ENCODE measurements around the gene GPC3. TPM values are rescaled to one million over a fixed set of nuclear protein-coding genes. Genes with fewer than 3 reads are reported as not detected.

The GPC3 gene
- total and polyA plus RNA-seq, 8 donors, result 0.46 to 137 (median 4.4) TPM

DNA sequence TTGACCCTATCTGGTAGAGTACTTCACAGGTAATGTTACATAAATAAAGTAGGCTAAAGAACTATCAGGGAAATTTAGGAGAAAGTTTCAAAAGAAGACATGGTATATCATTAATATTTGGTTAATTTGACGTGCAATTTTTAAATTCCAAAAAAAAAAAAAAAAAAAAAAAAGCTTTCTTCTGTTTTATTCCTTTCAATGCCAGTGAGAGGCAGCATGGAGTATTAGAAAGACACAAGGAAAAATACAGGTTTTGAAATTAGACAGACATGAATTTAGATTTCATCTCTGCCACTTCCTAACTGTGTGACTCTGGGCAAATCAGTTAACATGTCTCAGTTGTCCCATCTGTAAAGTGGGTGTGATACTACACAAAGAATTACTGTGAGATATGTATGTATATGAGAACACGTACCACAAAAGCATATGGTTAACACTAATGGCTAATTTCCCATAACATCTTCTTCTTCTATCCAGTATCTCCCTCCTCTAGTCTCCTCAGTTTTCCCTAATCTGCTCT, 132.5 kb downstream of the GPC3 start:
- Histone ChIP-seq H3K27ac (no peak overlapping the region), H3K4me3 (no peak overlapping the region), H3K27me3 (no peaks in the 10 kb centered on the region), H3K4me1 (no peaks in the 10 kb centered on the region), H3K36me3 (no peaks in the 10 kb centered on the region), H3K9me3 (no peaks in the 10 kb centered on the region)
- TF ChIP-seq, protein P1, sequence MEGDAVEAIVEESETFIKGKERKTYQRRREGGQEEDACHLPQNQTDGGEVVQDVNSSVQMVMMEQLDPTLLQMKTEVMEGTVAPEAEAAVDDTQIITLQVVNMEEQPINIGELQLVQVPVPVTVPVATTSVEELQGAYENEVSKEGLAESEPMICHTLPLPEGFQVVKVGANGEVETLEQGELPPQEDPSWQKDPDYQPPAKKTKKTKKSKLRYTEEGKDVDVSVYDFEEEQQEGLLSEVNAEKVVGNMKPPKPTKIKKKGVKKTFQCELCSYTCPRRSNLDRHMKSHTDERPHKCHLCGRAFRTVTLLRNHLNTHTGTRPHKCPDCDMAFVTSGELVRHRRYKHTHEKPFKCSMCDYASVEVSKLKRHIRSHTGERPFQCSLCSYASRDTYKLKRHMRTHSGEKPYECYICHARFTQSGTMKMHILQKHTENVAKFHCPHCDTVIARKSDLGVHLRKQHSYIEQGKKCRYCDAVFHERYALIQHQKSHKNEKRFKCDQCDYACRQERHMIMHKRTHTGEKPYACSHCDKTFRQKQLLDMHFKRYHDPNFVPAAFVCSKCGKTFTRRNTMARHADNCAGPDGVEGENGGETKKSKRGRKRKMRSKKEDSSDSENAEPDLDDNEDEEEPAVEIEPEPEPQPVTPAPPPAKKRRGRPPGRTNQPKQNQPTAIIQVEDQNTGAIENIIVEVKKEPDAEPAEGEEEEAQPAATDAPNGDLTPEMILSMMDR (IDR thresholded peaks at IDR 0.05), result no peak
- no peak for TF ChIP-seq POLR2A (IDR thresholded peaks at IDR 0.05)
- no peak for TF ChIP-seq EP300 (IDR thresholded peaks at IDR 0.05)
- TF ChIP-seq POLR2AphosphoS5 (IDR thresholded peaks at IDR 0.05), result no peak
- WGBS, 5 donors, result 56 to 79% (median 69%) methylated on average over 2 of the region's 2 CpGs
- intact Hi-C loops (cut with DNase I; ENCODE audit: low total_unique reads), result no loop called here
- no peak for DNase-seq

DNA sequence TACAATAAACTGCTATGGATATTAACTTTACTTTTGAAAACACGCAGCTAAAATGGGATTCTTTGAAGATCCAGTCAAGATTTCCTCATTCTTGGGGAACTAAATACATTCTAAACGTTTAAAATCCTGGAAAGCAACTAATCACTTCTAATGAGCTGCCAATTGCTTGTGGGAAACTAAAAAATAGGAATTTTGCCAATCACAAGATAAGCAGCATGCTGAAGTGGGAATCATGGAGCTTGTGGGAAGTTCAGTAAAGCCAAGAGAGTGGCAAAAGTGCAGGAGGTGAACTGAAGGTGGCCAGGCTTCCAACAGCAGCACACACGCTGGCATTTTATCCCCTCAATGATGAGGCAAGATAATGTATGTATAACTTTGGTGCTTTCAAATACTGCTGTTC, 133.0 kb downstream of the GPC3 start:
- no peaks in the 10 kb centered on the region for H3K4me1 ChIP-seq
- H3K27me3 ChIP-seq, result no peaks in the 10 kb centered on the region
- no peak for DNase-seq
- no peaks in the 10 kb centered on the region for H3K36me3 ChIP-seq
- 23 to 46% (median 30%) methylated on average over 3 of the region's 3 CpGs for WGBS, 5 donors
- no peaks in the 10 kb centered on the region for H3K9me3 ChIP-seq
- TF ChIP-seq, protein P1 (IDR thresholded peaks at IDR 0.05), result no peak
- TF ChIP-seq POLR2A (IDR thresholded peaks at IDR 0.05) (no peak), POLR2AphosphoS5 (IDR thresholded peaks at IDR 0.05) (no peak), EP300 (IDR thresholded peaks at IDR 0.05) (no peak)
- H3K4me3 ChIP-seq, result no peak overlapping the region
- intact Hi-C loops (cut with DNase I; ENCODE audit: low total_unique reads), result no loop called here
- no peak overlapping the region for H3K27ac ChIP-seq

DNA sequence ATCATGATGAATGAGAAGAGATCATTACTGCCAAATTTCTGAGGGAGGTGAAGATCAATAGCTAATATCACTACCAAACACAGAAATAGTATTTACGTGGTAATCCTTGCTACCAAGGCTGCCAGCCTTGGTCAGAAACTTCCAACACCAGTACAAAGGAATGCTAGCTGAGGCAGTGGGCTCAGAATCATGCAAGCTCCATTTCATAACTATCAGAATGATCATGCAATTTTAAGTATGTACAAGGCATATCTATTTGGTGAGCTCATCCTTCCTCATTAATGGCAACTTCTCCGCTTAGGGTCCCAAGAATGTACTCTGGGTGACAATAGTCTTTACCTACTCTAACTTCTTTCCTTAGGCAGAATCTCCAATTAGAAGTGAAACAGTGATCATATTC, 135.0 kb downstream of the GPC3 start:
- Histone ChIP-seq H3K4me1 (no peaks in the 10 kb centered on the region), H3K4me3 (no peak overlapping the region), H3K36me3 (no peaks in the 10 kb centered on the region), H3K27ac (no peak overlapping the region), H3K9me3 (no peaks in the 10 kb centered on the region), H3K27me3 (no peaks in the 10 kb centered on the region)
- 90 to 100% (median 95%) methylated on average over 2 of the region's 2 CpGs for WGBS, 5 donors
- no peak for DNase-seq
- no peak for TF ChIP-seq EP300 (IDR thresholded peaks at IDR 0.05)
- TF ChIP-seq POLR2AphosphoS5 (IDR thresholded peaks at IDR 0.05), result no peak
- TF ChIP-seq, protein P1 (IDR thresholded peaks at IDR 0.05), result no peak
- TF ChIP-seq POLR2A (IDR thresholded peaks at IDR 0.05), result no peak
- intact Hi-C loops (cut with DNase I; ENCODE audit: low total_unique reads), result no loop called here

DNA sequence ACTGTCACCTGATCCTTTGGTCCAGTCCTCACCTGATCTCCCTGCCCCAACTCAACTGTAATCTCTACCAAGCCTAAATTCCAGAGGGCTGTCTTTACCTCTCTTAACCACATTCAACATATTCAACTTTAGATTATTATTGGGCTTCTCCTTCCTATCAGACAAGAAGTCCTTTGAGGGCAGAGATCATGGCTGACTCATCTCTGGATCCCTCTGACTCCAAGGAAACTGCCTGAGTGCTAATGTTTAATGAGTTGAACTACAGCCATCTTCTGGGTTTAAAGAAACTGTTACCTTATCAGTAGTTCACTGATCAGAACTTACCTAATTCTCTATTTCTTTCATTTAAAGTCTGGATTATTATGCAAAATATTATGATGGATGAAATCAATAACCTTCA, 135.7 kb downstream of the GPC3 start:
- intact Hi-C loops (cut with DNase I; ENCODE audit: low total_unique reads), result no loop called here
- H3K4me1 ChIP-seq, result no peaks in the 10 kb centered on the region
- no peak overlapping the region for H3K27ac ChIP-seq
- H3K36me3 ChIP-seq, result no peaks in the 10 kb centered on the region
- H3K9me3 ChIP-seq, result no peaks in the 10 kb centered on the region
- H3K27me3 ChIP-seq, result no peaks in the 10 kb centered on the region
- no peak for DNase-seq
- no peak overlapping the region for H3K4me3 ChIP-seq
- TF ChIP-seq POLR2AphosphoS5 (IDR thresholded peaks at IDR 0.05) (no peak), EP300 (IDR thresholded peaks at IDR 0.05) (no peak), POLR2A (IDR thresholded peaks at IDR 0.05) (no peak)
- TF ChIP-seq, protein P1 (IDR thresholded peaks at IDR 0.05), result no peak

All from stomach (tissue), 9 donors.